Measurements from ENCODE around the gene CAMP. TPM values are rescaled to one million over a fixed set of nuclear protein-coding genes. Genes with fewer than 3 reads are reported as not detected.

CAMP gene
- total RNA-seq, 1 donor from 2014 or later = not detected

DNA sequence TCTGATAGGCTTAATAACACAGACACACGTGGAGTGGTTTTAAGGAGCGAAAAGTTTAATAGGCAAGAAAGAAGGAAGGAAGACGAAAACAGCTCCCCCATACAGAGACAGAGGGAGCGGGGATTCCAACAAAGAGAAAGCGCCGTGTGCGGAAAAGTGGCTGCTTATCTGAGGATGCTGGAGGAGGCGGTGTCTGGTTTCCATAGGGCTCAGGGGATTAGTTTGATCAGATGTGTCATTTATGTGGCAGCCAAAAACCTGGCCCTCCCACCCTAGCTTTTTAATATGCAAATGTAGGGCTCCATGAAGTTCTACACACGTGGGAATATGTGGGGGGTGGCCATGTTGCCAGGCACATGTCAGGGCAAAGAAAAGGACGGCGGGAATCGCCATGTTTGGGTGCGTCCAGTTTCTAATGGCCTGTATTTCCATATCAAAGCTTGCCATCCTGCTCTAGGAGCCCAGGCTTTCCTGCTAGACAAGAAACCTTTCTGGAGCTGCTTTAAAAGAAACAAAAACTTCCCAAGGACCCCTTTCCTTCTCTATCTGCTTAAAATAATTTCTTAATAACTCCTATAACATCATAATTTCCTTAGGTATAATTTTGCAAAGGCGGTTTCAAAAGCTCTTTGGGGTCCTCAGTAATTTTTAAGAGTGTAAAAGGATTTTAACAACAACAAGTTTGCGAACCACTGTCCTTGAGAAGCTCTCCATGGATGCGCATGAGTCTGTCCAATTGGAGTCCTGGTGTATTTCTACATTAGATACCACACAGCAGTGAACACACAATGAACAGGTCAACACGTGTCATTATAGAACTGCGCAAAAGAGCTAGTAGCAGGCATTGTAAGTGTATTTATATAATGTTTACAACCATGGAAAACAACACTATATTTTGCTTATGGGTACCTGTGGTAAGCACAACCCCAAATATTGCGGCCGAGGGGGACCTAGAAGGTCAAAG is 17.0 kb downstream of the CAMP start:
- Mint-ChIP-seq H3K27ac (peak overlapping the region; percentile 84), H3K4me3 (peak overlapping the region; percentile 93), H3K27me3 (no peaks in the 10 kb centered on the region), H3K9me3 (no peaks in the 10 kb centered on the region), H3K36me3 (no peaks in the 10 kb centered on the region), H3K4me1 (ENCODE audit: unreplicated experiment) (peaks cover 15% of the 10 kb centered on the region)
- no peak for DNase-seq (ENCODE audit: extremely low spot score, unreplicated experiment)
- TF ChIP-seq, protein P1, sequence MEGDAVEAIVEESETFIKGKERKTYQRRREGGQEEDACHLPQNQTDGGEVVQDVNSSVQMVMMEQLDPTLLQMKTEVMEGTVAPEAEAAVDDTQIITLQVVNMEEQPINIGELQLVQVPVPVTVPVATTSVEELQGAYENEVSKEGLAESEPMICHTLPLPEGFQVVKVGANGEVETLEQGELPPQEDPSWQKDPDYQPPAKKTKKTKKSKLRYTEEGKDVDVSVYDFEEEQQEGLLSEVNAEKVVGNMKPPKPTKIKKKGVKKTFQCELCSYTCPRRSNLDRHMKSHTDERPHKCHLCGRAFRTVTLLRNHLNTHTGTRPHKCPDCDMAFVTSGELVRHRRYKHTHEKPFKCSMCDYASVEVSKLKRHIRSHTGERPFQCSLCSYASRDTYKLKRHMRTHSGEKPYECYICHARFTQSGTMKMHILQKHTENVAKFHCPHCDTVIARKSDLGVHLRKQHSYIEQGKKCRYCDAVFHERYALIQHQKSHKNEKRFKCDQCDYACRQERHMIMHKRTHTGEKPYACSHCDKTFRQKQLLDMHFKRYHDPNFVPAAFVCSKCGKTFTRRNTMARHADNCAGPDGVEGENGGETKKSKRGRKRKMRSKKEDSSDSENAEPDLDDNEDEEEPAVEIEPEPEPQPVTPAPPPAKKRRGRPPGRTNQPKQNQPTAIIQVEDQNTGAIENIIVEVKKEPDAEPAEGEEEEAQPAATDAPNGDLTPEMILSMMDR (conservative IDR thresholded peaks at IDR 0.05) = no peak

GRCh38 chr3:48241796-48242455 is 18.6 kb downstream of the CAMP start:
- TF ChIP-seq, protein P1 (conservative IDR thresholded peaks at IDR 0.05) = no peak
- peaks cover 11% of the 10 kb centered on the region for H3K4me1 Mint-ChIP-seq (ENCODE audit: unreplicated experiment)
- H3K9me3 Mint-ChIP-seq = no peaks in the 10 kb centered on the region
- DNase-seq (ENCODE audit: extremely low spot score, unreplicated experiment) = no peak
- H3K27me3 Mint-ChIP-seq = no peaks in the 10 kb centered on the region
- peak overlapping the region; percentile 84 for H3K27ac Mint-ChIP-seq
- H3K36me3 Mint-ChIP-seq = no peaks in the 10 kb centered on the region
- peak overlapping the region; percentile 93 for H3K4me3 Mint-ChIP-seq

DNA sequence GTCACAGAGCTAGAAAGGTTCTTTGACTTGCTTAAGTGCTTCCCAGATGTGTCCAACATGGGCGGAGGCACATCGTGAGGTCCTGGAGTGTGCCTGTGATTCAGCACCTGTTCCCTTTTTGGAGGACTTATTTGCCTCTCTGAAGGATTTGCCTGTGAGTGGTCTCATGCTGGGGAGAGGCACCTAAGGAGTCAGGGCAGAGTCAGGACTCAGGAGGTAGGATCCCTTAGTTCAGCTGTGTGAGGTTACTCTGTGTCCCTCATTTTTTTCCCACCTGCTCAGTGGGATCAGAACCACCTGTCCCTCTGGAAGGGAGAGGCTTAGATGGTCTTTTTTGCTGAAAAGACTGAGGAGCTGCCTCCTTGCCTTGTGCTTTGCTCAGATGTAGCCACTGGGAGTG is 20.6 kb downstream of the CAMP start:
- H3K27ac Mint-ChIP-seq = no peak overlapping the region
- TF ChIP-seq, protein P1 (conservative IDR thresholded peaks at IDR 0.05) = no peak
- H3K9me3 Mint-ChIP-seq = no peaks in the 10 kb centered on the region
- no peaks in the 10 kb centered on the region for H3K27me3 Mint-ChIP-seq
- H3K4me3 Mint-ChIP-seq = no peak overlapping the region
- no peak for DNase-seq (ENCODE audit: extremely low spot score, unreplicated experiment)
- H3K36me3 Mint-ChIP-seq = peaks cover 11% of the 10 kb centered on the region
- H3K4me1 Mint-ChIP-seq (ENCODE audit: unreplicated experiment) = peaks cover 7% of the 10 kb centered on the region

- Mint-ChIP-seq H3K27ac (no peak overlapping the region), H3K4me1 (ENCODE audit: unreplicated experiment) (peaks cover 7% of the 10 kb centered on the region), H3K4me3 (no peak overlapping the region), H3K9me3 (no peaks in the 10 kb centered on the region), H3K36me3 (peaks cover 11% of the 10 kb centered on the region), H3K27me3 (no peaks in the 10 kb centered on the region)
- DNase-seq (ENCODE audit: extremely low spot score, unreplicated experiment) = no peak
- TF ChIP-seq, protein P1 (conservative IDR thresholded peaks at IDR 0.05) = no peak
These were observed 21.2 kb downstream of the CAMP start for GRCh38 chr3:48244461-48244860.

DNA sequence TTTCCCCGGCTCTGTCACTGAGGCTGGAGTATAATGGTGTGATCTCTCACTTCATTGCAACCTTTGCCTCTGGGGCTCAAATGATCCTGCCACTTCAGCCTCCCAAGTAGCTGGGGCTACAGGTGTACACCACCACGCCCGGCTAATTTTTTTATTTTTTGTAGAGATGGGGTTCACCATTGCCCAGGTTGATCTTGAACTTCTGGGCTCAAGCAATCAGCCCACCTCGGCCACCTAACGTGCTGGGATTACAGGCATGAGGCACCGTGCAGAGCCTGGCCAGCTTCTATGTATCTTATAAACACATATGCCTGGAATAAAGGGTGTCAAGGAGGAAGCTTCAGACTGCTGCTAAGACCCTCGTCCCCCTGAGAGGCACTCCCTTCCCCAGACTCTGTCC is 21.8 kb downstream of the CAMP start:
- TF ChIP-seq, protein P1 (conservative IDR thresholded peaks at IDR 0.05) = no peak
- Mint-ChIP-seq H3K27me3 (no peaks in the 10 kb centered on the region), H3K4me3 (no peak overlapping the region), H3K36me3 (peaks cover 11% of the 10 kb centered on the region), H3K27ac (no peak overlapping the region), H3K9me3 (no peaks in the 10 kb centered on the region), H3K4me1 (ENCODE audit: unreplicated experiment) (peaks cover 7% of the 10 kb centered on the region)
- no peak for DNase-seq (ENCODE audit: extremely low spot score, unreplicated experiment)

All from type B pancreatic cell (in vitro differentiated cells).